HL-60 (cell line): Measurements from ENCODE around the gene BEND6.

ENCODE experiments used
- DNase-seq, 2 experiments: peaks; one replicate each; pipeline ENCODE4 v3.0.0-alpha.2; 2010 to 2020; ENCODE audit warnings: low read depth in 1 of 2, low spot score in 1 of 2
- H3K27ac ChIP-seq: fragments of 250-450 bp; sonication (Bioruptor Pico); replicated peaks from 2 replicates; pipeline ENCODE4 v1.5.1; 2020; ENCODE audit warnings: mild to moderate bottlenecking, moderate library complexity
- H3K27me3 ChIP-seq: fragments of 250-450 bp; sonication (Bioruptor Pico); 2 replicates; pipeline ENCODE4 v1.5.1; 2021; ENCODE audit warnings: mild to moderate bottlenecking, moderate library complexity; ENCODE audit not compliant: insufficient read depth, poor library complexity, severe bottlenecking
- H3K4me3 ChIP-seq: replicated peaks from 2 replicates; pipeline ENCODE4 v1.5.1; 2011; ENCODE audit warnings: mild to moderate bottlenecking, control low read depth, low read length; ENCODE audit not compliant: insufficient read depth
- GABPA ChIP-seq: IDR thresholded peaks from 2 replicates; pipeline ENCODE4 v1.6.1; 2012; ENCODE audit warnings: low read depth
- POLR2AphosphoS5 ChIP-seq: IDR thresholded peaks from 2 replicates; pipeline ENCODE4 v1.6.1; 2012; ENCODE audit warnings: low read depth
- SPI1 ChIP-seq: IDR thresholded peaks from 2 replicates; pipeline ENCODE4 v1.6.1; 2012; ENCODE audit warnings: low read depth, mild to moderate bottlenecking, borderline replicate concordance
- TF ChIP-seq, protein P1 (sequence below): IDR thresholded peaks from 2 replicates; pipeline ENCODE4 v1.6.1; 2012; ENCODE audit warnings: low read depth; ENCODE audit not compliant: insufficient replicate concordance
- TF ChIP-seq, protein P2 (sequence below): IDR thresholded peaks from one replicate; pipeline ENCODE4 v1.5.1; 2011; ENCODE audit warnings: low read length, control low read depth, inconsistent platforms; ENCODE audit not compliant: insufficient read depth

Gene BEND6

DNA sequence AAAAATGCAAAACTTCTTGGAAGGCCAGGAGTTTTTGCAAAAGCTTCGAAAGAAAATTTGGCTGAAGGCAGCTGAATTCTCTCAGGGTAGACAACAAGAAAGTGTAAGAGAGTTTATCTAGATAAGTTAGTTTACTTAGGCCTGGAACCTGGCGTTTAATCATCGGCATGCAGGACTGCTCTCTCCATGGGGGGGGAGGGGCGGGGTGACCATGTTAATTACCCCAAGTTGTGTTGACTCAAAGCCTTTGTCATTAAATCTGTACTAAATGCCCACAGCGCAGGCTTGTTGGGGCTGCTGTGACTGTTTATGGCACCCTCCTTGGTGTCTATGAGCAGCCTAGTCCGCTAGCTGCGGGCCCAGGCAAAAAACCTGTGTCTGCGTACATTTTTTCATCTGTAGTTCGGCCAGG is 115.0 kb downstream of the BEND6 start:
- Histone ChIP-seq H3K27ac (no peak overlapping the region), H3K4me3 (no peak overlapping the region), H3K27me3 (no peaks in the 10 kb centered on the region)
- DNase-seq = no peak
- TF ChIP-seq, protein P1, sequence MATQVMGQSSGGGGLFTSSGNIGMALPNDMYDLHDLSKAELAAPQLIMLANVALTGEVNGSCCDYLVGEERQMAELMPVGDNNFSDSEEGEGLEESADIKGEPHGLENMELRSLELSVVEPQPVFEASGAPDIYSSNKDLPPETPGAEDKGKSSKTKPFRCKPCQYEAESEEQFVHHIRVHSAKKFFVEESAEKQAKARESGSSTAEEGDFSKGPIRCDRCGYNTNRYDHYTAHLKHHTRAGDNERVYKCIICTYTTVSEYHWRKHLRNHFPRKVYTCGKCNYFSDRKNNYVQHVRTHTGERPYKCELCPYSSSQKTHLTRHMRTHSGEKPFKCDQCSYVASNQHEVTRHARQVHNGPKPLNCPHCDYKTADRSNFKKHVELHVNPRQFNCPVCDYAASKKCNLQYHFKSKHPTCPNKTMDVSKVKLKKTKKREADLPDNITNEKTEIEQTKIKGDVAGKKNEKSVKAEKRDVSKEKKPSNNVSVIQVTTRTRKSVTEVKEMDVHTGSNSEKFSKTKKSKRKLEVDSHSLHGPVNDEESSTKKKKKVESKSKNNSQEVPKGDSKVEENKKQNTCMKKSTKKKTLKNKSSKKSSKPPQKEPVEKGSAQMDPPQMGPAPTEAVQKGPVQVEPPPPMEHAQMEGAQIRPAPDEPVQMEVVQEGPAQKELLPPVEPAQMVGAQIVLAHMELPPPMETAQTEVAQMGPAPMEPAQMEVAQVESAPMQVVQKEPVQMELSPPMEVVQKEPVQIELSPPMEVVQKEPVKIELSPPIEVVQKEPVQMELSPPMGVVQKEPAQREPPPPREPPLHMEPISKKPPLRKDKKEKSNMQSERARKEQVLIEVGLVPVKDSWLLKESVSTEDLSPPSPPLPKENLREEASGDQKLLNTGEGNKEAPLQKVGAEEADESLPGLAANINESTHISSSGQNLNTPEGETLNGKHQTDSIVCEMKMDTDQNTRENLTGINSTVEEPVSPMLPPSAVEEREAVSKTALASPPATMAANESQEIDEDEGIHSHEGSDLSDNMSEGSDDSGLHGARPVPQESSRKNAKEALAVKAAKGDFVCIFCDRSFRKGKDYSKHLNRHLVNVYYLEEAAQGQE = no peak
- TF ChIP-seq GABPA (no peak), POLR2AphosphoS5 (no peak), SPI1 (no peak)
- TF ChIP-seq, protein P2, sequence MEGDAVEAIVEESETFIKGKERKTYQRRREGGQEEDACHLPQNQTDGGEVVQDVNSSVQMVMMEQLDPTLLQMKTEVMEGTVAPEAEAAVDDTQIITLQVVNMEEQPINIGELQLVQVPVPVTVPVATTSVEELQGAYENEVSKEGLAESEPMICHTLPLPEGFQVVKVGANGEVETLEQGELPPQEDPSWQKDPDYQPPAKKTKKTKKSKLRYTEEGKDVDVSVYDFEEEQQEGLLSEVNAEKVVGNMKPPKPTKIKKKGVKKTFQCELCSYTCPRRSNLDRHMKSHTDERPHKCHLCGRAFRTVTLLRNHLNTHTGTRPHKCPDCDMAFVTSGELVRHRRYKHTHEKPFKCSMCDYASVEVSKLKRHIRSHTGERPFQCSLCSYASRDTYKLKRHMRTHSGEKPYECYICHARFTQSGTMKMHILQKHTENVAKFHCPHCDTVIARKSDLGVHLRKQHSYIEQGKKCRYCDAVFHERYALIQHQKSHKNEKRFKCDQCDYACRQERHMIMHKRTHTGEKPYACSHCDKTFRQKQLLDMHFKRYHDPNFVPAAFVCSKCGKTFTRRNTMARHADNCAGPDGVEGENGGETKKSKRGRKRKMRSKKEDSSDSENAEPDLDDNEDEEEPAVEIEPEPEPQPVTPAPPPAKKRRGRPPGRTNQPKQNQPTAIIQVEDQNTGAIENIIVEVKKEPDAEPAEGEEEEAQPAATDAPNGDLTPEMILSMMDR = no peak

DNA sequence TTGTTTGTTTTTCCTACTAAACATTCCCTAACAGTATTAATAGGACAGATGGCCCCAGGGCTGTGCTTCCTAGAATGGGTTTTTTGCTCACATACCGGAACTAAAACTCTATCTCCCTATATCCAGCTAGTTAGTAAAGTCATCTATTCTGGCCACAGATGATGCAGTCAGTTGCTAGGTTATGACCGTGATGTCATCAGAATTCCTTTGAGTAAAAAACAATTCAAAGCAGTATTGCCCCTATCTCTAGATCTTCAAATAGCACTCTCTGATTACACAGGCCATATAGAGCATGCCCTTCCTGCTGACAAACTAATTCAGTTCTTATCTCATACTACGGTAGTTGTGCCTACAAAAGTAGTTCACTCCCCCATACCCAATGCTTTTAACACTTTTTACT is 117.2 kb downstream of the BEND6 start:
- Histone ChIP-seq H3K27me3 (no peaks in the 10 kb centered on the region), H3K27ac (no peak overlapping the region), H3K4me3 (no peak overlapping the region)
- TF ChIP-seq, protein P2 = no peak
- TF ChIP-seq POLR2AphosphoS5 = no peak
- TF ChIP-seq GABPA = no peak
- TF ChIP-seq SPI1 = no peak
- TF ChIP-seq, protein P1 = no peak
- DNase-seq = no peak

DNA sequence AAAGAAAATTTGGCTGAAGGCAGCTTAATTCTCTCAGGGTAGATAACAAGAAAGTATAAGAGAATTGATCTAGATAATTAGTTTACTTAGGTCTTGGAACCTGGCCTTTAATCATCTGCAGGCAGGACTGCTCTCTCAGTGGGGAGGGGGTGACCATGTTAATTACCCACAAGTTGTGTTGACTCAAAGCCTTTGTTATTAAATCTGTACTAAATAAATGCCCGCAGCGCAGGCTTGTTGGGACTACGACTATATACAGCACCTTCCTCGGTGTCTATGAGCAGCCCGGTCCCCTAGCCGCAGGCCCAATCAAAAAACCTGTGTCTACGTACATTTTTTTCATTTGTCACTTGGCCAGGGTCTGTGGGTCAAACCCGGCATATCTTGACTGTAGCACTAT is 119.5 kb downstream of the BEND6 start:
- TF ChIP-seq, protein P2 = no peak
- no peak for TF ChIP-seq SPI1
- TF ChIP-seq, protein P1 = no peak
- TF ChIP-seq GABPA = no peak
- no peak for TF ChIP-seq POLR2AphosphoS5
- no peaks in the 10 kb centered on the region for H3K27me3 ChIP-seq
- no peak overlapping the region for H3K27ac ChIP-seq
- DNase-seq = no peak
- H3K4me3 ChIP-seq = no peak overlapping the region
